CD4-positive, alpha-beta T cell treated with Interleukin-1 beta for 1 hour (primary cell): ENCODE results near the gene CSH1.
"Not testable (repeated sequence)": the region's sequence is repeated elsewhere in the genome, so short reads cannot be mapped to it uniquely, and the experiment has no call there.

Experiments used
- DNase-seq, 2 donors: peaks; one replicate each; pipeline ENCODE4 v3.0.0-alpha.2; 2020 to 2022

The CSH1 gene

DNA sequence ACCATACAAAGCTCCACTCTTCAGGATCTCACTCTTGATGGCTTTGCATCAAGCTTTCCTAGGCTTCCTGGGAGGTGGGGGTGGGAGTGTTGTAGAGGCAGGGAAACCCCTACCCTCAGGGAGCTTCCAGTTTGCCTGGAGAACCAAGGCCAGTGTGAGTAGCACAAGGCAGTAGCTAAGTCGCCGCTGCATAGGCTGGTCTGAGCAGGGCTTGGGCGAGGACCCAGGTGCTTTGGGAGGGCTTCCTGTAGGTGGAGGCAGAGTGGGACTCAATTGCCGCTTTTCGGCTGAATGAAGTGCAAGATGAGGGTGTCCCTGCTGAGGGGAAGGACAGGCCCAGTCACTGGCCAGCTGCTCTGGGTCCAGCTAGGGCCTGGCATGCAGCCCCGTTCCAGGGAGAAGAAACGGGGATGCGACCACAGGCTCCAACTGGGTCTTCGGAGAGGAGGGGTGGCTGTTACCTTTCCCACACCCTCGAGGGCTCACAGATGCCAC, 31.8 kb upstream of the CSH1 start:
- no peak for DNase-seq

DNA sequence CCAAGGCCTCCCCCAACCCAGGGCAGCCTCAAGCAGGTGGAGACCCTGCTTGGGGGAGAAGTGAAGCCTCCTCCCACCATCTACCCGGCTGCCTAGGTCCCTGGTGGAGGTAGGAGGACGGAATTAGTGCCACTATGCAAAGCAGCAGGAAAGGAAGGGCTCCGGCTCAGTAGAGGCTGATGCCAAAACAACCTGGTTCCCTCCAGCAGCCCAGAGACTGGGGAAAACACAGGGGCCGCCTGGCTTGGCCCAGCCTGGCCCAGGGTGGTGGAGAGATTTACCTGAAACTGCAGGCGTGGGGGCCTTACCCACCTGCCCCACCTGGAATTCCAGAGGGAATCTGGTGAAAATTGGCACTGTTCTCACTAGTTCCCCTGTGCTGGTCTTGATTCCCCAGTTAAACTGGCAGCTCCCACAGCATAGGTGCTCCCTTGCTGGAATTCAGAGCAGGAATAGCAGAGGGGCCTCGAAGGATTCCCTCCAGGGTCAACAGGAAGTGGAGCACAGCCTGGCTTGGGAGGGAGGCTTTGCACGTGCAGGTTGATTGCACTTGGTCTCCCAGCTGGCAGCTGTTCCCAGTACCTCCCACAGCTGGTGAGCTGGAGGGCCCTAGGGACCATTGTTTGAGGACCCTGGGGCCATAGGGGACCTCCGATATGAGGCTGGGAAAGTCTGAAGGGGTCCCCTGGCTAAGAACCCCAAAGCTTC, 31.2 kb upstream of the CSH1 start:
- peak in 1 of 2 donors; percentile 15 for DNase-seq

DNA sequence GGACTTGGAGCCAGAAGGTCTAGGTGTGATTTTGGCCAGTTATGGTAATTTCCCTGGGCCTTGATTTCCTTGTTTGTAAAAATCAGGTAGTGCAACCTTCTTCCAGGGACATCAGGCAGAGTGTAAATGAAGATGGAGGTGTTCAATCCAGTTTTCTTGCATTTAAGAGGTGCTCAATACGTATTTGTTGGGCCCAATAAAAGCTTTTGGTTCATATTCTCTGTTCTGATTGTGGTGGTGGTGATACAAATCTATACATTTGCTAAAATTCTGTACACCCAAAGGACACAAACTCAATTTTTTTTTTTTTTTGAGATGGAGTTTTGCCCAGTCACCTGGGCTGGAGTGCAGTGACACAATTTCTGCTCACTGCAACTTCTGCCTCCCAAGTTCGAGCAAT, 29.8 kb upstream of the CSH1 start:
- DNase-seq = no peak

DNA sequence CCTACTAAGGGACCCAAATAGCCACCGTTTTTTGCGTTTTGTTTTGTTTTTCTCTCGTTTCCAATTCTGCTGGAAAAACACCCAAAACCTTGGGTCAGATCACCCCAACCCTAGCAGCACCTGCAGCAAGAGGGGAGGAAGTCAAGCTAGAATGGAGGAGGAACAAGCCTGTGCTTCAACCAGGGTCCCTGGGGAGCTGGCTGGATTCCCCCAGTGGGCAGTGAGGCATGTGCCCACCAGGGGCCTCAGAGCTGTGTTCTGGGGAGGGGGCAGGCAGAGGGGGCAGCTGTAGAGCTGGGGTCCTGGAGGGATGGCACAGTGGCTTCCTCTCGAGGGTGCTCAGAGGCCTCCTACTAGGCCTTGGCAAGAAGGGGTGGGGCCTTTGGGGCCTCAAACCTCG, 29.2 kb upstream of the CSH1 start:
- peak in 1 of 2 donors; percentile 67 for DNase-seq

DNA sequence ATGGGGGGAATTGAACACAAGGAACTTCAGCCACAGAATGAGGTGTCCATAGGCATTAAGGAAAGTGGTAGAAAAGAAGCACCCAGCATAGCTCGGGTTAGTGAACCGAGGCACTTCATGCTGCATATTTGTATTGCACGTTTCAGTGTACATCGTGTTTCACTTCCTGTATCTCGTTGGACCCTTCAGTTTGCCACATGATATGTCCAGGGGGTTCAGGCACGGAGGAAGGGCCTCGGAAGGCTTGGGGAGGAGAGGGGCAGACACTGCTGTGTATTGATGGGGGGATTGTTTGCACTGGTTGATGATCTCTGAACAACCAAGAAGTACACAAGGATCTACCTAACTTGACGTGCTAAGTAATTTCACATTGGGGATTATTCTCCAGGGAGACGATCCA, 26.0 kb upstream of the CSH1 start:
- DNase-seq = peak in 1 of 2 donors; percentile 24

DNA sequence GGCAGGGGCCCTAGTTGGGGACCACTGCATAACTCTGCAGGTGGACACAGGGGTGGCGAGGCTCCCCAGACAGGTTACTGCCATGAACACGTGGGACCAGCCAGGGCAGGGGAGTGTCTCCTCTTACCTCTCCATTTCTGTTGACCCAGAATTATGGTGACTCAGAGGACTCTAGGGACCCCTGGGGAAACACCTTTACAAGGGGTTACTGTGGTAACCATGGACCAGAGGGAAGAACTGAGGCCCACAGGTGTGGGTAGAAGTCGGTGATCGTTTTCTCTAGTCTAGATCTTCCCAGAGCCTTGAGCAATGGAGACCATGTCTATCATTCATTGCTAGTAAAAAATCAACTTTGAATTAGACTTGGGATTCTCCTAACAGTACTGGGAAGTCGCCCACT, 24.4 kb upstream of the CSH1 start:
- peak in 1 of 2 donors; percentile 40 for DNase-seq

DNA sequence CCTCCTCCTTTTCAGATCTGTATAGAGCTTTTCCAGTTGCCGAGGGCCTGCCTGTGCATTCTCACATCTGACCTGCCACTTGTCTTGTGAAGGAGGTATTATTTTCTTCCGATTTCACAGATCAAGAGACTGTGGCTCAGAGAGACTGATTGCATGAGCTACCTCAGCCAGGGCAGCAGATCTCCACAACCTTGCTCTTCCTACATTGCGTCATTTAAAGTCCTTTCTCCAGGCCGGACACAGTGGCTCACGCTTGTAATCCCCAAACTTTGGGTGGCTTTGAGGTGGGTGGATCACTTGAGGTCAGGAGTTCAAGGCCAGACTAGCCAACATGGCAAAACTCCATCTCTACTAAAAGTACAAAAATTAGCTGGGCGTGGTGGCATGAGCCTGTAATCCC, 23.7 kb upstream of the CSH1 start:
- not testable (repeated sequence) for DNase-seq

DNA sequence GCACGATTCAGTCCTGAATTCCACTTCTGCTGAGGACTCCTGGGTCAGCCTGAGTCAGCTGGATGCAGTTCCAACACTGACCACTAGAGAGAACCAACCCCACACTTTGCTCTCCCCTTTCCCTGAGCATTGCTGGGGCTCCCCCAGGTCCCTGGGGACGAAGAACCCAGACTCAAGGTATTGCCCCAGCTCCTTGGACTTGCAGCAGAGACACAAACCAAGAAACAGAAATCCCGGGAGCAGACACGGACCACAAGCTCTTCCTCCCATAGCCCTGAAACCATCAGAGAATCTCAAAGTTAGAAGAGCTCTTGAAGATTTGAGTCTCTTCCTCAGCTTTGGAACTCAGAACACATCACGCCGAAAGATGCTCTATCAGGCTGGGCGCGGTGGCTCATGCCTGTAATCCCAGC, 22.9 kb upstream of the CSH1 start:
- peak; percentile 82 for DNase-seq

DNA sequence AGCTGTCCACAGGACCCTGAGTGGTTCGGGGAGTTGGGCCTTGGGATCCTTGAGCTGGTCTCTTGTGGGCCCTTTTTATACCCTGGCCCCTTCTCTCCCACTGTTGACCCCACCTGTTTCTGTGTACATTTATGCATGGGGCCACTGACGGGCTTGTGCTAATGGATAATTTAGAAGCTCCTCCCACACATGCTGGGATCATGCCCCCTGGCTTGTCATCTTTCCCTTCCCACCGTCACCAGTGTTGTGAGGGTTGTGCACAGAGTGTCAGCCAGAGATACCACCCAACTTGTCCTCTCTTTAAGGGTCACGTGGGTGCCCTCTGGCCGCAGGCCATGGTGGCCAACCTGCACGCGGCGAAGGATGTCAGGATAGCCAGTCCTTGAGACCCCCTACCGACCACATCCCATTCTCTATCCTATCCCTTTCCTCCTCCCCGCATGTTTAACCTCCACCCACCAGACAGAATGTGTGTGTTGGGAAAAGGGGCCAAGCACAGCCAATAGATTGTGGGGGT, 22.5 kb upstream of the CSH1 start, which contains the start of gene GH1:
GH1 (minus strand) TSS at position 51 of the 517 bp plus-strand sequence. CDS start 63 bp downstream, outside the sequence.
- not testable (repeated sequence) for DNase-seq

DNA sequence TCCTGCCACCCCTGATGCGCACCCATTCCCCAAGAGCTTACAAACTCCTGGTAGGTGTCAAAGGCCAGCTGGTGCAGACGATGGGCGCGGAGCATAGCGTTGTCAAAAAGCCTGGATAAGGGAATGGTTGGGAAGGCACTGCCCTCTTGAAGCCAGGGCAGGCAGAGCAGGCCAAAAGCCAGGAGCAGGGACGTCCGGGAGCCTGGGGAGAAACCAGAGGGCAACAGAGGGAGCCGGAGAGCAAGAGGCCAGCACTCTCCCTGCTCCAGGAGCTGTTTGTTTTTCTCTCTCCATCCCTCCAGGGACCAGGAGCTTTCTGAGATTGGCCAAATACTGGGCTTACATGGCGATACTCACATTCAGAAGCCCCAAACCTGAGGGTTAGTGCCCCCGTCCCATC, 21.9 kb upstream of the CSH1 start:
- no peak for DNase-seq

DNA sequence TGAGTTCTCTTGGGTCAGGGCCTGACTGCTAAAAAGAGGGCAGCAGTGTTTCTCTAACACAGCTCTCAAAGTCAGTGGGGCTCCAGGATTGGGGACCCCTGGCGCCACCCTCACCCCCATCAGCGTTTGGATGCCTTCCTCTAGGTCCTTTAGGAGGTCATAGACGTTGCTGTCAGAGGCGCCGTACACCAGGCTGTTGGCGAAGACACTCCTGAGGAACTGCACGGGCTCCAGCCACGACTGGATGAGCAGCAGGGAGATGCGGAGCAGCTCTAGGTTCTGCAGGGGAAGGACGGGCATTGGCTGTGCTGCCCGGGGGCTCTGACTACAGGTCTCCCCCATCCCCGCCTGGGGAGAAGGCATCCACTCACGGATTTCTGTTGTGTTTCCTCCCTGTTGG, 21.3 kb upstream of the CSH1 start:
- no peak for DNase-seq

DNA sequence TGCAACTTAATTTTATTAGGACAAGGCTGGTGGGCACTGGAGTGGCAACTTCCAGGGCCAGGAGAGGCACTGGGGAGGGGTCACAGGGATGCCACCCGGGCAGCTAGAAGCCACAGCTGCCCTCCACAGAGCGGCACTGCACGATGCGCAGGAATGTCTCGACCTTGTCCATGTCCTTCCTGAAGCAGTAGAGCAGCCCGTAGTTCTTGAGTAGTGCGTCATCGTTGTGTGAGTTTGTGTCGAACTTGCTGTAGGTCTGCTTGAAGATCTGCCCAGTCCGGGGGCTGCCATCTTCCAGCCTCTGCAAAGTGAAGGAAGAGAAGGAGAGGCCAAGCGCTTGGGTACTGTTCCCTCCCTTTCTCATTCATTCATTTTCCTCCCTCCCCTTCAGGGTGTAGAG, 20.8 kb upstream of the CSH1 start:
- DNase-seq = not testable (repeated sequence)

DNA sequence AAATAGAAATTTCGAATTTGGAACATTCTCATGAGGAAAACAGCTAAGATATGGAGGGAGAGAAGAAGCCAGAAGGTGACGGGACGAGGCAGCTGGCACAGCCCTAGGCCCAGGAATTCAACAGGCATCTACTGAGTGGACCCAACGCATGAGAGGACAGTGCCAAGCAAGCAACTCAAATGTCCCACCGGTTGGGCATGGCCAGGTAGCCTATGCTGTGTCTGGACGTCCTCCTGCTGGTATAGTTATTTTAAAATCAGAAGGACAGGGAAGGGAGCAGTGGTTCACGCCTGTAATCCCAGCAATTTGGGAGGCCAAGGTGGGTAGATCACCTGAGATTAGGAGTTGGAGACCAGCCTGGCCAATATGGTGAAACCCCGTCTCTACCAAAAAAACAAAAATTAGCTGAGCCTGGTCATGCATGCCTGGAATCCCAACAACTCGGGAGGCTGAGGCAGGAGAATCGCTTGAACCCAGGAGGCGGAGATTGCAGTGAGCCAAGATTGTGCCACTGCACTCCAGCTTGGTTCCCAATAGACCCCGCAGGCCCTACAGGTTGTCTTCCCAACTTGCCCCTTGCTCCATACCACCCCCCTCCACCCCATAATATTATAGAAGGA, 20.3 kb upstream of the CSH1 start:
- no peak for DNase-seq

DNA sequence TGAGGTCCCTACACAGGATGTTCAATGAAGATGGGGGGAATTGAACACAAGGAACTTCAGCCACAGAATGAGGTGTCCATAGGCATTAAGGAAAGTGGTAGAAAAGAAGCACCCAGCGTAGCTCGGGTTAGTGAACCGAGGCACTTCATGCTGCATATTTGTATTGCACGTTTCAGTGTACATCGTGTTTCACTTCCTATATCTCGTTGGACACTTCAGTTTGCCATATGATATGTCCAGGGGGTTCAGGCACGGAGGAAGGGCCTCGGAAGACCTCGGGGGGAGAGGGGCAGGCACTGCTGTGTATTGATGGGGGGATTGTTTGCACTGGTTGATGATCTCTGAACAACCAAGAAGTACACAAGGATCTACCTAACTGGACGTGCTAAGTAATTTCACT, 19.4 kb upstream of the CSH1 start:
- DNase-seq = not testable (repeated sequence)

DNA sequence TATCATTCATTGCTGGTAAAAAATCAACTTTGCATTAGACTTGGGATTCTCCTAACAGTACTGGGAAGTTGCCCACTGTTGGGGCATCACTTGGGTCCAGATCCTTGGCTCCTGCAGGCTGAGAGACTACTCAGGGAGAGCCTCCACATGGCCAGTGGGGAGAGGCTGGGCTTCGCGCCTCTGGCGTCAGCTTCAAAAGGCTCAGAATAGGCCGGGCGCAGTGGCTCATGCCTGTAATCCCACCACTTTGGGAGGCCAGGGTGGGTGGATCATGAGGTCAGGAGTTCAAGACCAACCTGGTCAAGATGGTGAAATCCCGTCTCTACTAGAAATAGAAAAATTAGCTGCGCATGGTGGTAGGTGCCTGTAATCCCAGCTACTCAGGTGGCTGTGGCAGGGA, 18.1 kb upstream of the CSH1 start:
- DNase-seq = no peak

DNA sequence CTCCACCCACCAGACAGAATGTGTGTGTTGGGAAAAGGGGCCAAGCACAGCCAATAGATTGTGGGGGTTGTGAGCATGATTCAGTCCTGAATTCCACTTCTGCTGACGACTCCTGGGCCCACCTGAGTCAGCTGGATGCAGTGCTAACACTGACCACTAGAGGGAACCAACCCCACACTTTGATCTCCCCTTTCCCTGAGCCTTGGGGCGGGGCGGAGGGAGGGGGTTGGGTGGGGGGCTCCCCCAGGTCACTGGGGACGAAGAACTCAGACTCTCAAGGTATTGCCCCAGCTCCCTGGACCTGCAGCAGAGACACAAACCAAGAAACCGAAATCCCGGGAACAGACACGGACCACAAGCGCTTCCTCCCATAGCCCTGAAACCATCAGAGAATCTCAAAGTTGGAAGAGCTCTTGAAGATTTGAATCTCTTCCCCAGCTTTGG, 15.3 kb upstream of the CSH1 start:
- peak; percentile 50 to 65 for DNase-seq

DNA sequence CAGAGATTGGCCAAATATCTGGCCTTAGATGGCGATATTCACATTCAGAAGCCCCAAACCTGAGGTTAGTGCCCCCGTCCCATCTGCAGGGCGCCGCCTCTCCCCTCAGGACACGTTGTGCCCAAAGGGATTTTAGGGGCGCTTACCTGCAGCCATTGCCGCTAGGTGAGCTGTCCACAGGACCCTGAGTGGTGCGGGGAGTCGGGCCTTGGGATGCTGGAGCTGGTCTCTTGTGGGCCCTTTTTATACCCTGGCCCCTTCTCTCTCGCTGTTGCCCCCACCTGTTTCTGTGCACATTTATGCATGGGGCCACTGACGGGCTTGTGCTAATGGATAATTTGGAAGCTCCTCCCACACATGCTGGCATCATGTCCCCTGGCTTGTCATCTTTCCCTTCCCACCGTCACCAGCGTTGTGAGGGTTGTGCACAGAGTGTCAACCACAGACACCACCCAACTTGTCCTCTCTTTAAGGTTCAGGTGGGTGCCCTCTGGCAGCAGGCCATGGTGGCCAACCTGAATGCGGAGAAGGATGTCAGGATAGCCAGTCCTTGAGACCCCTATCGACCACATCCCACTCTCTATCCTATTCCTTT, 14.8 kb upstream of the CSH1 start, which contains the start of gene CSHL1:
CSHL1 (minus strand) TSS at position 218 of the 595 bp plus-strand sequence; CDS start at position 156, 62 bp downstream.
- DNase-seq = no peak

DNA sequence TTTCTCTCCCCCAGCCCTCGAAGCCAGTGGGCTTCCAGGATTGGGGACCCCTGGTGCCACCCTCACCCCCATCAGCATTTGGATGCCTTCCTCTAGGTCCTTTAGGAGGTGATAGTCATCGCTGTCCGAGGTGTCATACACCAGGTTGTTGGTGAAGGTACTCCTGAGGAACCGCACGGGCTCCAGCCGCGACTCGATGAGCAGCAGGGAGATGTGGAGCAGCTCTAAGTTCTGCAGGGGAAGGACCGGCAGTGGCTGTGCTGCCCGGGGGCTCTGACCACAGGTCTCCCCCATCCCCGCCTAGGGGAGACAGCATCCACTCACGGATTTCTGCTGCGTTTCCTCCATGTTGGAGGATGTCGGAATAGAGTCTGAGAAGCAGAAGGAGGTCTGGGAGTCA, 13.7 kb upstream of the CSH1 start:
- no peak for DNase-seq

DNA sequence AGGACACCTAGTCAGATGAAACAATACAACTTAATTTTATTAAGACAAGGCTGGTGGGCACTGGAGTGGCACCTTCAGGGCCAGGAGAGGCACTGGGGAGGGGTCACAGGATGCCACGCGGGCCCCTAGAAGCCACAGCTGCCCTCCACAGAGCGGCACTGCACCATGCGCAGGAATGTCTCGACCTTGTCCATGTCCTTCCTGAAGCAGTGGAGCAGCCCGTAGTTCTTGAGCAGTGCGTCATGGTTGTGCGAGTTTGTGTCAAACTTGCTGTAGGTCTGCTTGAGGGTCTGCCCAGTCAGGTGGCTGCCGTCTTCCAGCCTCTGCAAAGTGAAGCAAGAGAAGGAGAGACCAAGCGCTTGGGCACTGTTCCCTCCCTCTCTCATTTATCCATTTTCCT, 13.2 kb upstream of the CSH1 start:
- DNase-seq = not testable (repeated sequence)

DNA sequence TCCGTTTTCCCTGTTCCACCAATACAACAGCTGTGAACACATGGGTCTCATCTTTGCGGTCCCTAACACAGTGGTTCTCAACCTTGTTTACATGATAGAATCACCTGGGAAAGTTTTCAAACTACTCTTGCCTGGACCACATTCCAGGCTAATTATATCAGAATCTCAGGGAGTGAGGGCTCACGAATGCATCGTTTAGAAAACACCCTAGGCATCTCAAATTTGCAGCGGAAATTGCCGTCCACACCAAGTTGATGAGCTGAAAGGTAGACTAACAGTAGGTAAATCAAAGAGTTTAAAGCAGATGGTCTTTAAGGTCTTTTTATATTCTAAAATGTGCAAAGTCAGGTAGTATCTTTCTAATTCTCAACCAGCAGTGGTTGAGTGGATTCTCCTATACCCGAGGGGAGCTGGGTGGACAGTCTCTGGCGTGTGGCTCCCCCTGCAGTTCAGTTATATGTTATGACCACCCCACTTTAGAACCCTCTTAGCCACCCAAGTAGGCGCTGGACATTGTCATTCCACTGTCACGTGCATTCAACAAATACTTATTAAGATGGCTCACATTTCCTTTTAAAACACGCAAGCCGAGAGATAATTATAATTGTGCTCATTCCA, 10.9 kb upstream of the CSH1 start:
- not testable (repeated sequence) for DNase-seq

DNA sequence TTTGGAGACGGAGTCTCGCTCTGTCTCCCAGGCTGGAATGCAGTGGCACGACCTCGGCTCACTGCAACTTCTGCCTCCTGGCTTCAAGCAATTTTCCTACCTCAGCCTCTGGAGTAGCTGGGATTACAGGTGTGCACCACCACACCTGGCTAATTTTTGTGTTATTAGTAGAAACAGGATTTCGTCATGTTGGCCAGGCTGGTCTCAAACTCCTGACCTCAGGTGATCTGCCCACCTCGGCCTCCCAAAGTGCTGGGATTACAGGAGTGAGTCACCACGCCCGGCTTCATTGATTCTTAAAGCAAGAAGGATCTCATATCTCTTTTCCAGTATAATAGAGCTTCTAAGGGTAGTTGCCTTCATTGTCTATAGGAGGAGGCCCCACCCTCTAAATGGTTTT, 8.4 kb upstream of the CSH1 start:
- not testable (repeated sequence) for DNase-seq

DNA sequence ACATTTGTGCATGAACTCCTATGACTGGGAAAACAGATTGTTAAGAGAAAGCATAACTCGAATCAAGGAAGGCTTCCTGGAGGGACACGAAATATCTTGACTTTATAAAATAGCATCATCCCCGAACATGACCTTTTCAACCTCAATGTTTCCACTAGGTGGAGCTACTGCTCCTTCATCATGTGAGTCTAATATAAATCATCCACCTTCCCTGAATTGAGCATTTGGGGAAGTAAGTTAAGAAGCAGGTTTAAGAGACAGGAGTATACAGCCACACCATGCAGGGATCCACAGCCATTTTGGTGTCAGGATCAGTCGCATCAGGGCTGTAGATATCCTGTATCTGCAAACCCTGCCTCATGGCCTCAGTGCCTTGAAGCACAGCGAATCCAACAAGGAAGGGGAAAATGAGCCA, 7.4 kb upstream of the CSH1 start:
- DNase-seq = peak; percentile 19 to 62

DNA sequence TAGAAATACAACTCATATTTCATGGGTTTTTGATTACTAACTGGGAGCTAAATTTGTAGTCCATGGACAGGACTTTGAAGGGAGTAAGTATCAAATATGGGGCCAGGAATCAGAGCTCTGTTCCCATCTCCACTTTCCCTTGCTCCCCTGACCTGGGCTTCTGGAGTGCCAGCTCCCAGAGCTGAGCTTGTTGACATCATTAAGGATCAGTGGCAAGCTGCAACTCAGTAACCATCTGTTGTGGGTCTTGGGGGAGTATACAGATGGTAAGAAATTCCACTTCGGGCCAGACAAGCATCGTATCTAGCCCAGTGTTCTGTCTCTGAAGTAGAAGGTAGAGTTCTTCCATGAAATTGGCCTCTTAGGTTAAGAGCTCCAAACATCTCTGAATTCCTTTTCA, 5.6 kb upstream of the CSH1 start:
- DNase-seq = not testable (repeated sequence)
